ENCODE results near the gene GALNT9. TPM values are rescaled to one million over a fixed set of nuclear protein-coding genes. Genes with fewer than 3 reads are reported as not detected.

Gene GALNT9
- total and polyA plus RNA-seq, 2 donors (not counting 1 experiment from before 2014, with no cell fraction given) = 0.71 to 2.4 TPM

DNA sequence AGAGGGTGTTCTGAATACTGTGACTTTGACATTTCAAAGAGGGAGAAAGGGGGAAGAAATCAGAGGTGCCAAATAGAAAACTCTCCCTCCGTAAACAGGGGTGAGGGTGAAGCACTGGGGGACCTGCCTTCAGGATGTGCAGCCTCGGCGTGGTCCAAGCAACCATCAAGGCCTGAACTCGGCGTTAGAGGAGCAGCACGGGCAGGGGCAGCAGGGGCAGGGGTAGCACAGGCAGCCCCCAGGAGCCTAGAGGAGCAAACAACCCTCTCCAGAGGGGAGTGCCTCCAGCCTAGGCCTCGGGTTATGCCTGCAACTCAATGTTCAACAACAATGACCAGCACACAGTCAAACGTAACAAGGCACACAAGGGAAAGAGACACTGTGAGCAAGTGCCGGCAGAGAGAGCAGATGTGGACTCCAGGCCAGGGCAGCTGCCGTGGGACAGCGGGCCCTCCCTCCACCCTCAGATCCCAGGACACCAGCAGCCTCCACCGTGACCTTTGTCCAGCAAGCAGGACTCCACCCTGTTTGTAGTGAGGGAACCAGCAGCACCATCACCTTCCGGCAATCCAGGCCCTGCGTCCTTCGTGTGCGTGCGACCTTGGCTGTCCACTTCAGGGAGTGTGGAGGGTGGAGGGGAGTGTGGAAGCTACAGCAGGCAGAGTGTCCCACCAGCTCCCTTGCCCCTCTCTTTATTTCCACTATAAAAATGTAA, 18.0 kb downstream of the GALNT9 start:
- intact Hi-C loops (cut with micrococcal nuclease) = no loop called here
- Mint-ChIP-seq H3K4me3 (no peak overlapping the region), H3K27ac (no peak overlapping the region), H3K4me1 (no peaks in the 10 kb centered on the region), H3K9me3 (ENCODE audit: insufficient read depth) (peaks cover 12% of the 10 kb centered on the region), H3K27me3 (peaks cover under 1% of the 10 kb centered on the region)
- Histone ChIP-seq H2AFZ (ENCODE audit: insufficient read depth, low read depth, low read length, poor library complexity, severe bottlenecking) (no peak overlapping the region), H3K79me2 (ENCODE audit: control insufficient read depth, insufficient read depth, low read length) (no peaks in the 10 kb centered on the region), H3K4me3 (ENCODE audit: control extremely low read depth in 1 of 5, extremely low read depth in 1 of 5, insufficient read depth in 1 of 5, low read depth in 2 of 5, low read length in 4 of 5) (no peak overlapping the region), H3K4me2 (replicated peaks; ENCODE audit: low read depth, low read length, poor library complexity, severe bottlenecking) (no peak overlapping the region), H3K36me3 (replicated peaks in 1 of 2; ENCODE audit: control extremely low read depth in 1 of 2, control insufficient read depth in 1 of 2, extremely low read depth in 1 of 2, insufficient read depth in 2 of 2, low read length in 1 of 2) (no peaks in the 10 kb centered on the region), H3K27me3 (replicated peaks in 1 of 4; ENCODE audit: control extremely low read depth in 1 of 4, control insufficient read depth in 3 of 4, insufficient read depth in 4 of 4, low read length in 3 of 4) (no peaks in the 10 kb centered on the region), H4K20me1 (ENCODE audit: control insufficient read depth, insufficient read depth, low read length, poor library complexity, severe bottlenecking) (no peaks in the 10 kb centered on the region), H3K27ac (ENCODE audit: low read length in 2 of 2) (no peak overlapping the region), H3K9me3 (ENCODE audit: control extremely low read depth in 1 of 3, control insufficient read depth in 2 of 3, insufficient read depth in 1 of 3, low read length in 2 of 3) (peaks cover 0 to 53% (median 10%) of the 10 kb centered on the region in 3 donors), H3K4me1 (ENCODE audit: control insufficient read depth in 2 of 2, insufficient read depth in 2 of 2, low read length in 2 of 2) (no peaks in the 10 kb centered on the region), H3K9ac (ENCODE audit: low read length) (no peak overlapping the region)
- DNase-seq (no peak), ATAC-seq (ENCODE audit: low read depth) (no peak)
- POLR2A ChIA-PET = no interaction called here
- TF ChIP-seq EZH2 (IDR thresholded peaks at IDR 0.05; ENCODE audit: borderline replicate concordance, insufficient read depth, low read depth, low read length, poor library complexity, severe bottlenecking) = no peak
- TF ChIP-seq, protein P1, sequence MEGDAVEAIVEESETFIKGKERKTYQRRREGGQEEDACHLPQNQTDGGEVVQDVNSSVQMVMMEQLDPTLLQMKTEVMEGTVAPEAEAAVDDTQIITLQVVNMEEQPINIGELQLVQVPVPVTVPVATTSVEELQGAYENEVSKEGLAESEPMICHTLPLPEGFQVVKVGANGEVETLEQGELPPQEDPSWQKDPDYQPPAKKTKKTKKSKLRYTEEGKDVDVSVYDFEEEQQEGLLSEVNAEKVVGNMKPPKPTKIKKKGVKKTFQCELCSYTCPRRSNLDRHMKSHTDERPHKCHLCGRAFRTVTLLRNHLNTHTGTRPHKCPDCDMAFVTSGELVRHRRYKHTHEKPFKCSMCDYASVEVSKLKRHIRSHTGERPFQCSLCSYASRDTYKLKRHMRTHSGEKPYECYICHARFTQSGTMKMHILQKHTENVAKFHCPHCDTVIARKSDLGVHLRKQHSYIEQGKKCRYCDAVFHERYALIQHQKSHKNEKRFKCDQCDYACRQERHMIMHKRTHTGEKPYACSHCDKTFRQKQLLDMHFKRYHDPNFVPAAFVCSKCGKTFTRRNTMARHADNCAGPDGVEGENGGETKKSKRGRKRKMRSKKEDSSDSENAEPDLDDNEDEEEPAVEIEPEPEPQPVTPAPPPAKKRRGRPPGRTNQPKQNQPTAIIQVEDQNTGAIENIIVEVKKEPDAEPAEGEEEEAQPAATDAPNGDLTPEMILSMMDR (IDR thresholded peaks at IDR 0.05) = no peak
- CTCF ChIA-PET = no interaction called here
- 88% methylated on average over 11 of the region's 17 CpGs for WGBS (ENCODE audit: insufficient coverage)

GRCh38 chr12:132310181-132311040, 19.0 kb downstream of the GALNT9 start:
- Histone ChIP-seq H3K27me3 (replicated peaks in 1 of 4; ENCODE audit: control extremely low read depth in 1 of 4, control insufficient read depth in 3 of 4, insufficient read depth in 4 of 4, low read length in 3 of 4) (no peaks in the 10 kb centered on the region), H2AFZ (ENCODE audit: insufficient read depth, low read depth, low read length, poor library complexity, severe bottlenecking) (no peak overlapping the region), H3K79me2 (ENCODE audit: control insufficient read depth, insufficient read depth, low read length) (no peaks in the 10 kb centered on the region), H3K27ac (ENCODE audit: low read length in 2 of 2) (no peak overlapping the region), H3K4me2 (replicated peaks; ENCODE audit: low read depth, low read length, poor library complexity, severe bottlenecking) (no peak overlapping the region), H3K4me3 (ENCODE audit: control extremely low read depth in 1 of 5, extremely low read depth in 1 of 5, insufficient read depth in 1 of 5, low read depth in 2 of 5, low read length in 4 of 5) (no peak overlapping the region), H4K20me1 (ENCODE audit: control insufficient read depth, insufficient read depth, low read length, poor library complexity, severe bottlenecking) (no peaks in the 10 kb centered on the region), H3K9ac (ENCODE audit: low read length) (no peak overlapping the region), H3K4me1 (ENCODE audit: control insufficient read depth in 2 of 2, insufficient read depth in 2 of 2, low read length in 2 of 2) (no peaks in the 10 kb centered on the region), H3K9me3 (ENCODE audit: control extremely low read depth in 1 of 3, control insufficient read depth in 2 of 3, insufficient read depth in 1 of 3, low read length in 2 of 3) (peaks cover 0 to 62% (median 10%) of the 10 kb centered on the region in 3 donors), H3K36me3 (replicated peaks in 1 of 2; ENCODE audit: control extremely low read depth in 1 of 2, control insufficient read depth in 1 of 2, extremely low read depth in 1 of 2, insufficient read depth in 2 of 2, low read length in 1 of 2) (no peaks in the 10 kb centered on the region)
- 75% methylated on average over 32 of the region's 33 CpGs for WGBS (ENCODE audit: insufficient coverage)
- H3K27ac Mint-ChIP-seq = no peak overlapping the region
- intact Hi-C loops (cut with micrococcal nuclease) = no loop called here
- POLR2A ChIA-PET = no interaction called here
- no peak for TF ChIP-seq EZH2 (IDR thresholded peaks at IDR 0.05; ENCODE audit: borderline replicate concordance, insufficient read depth, low read depth, low read length, poor library complexity, severe bottlenecking)
- TF ChIP-seq, protein P1 (IDR thresholded peaks at IDR 0.05) = no peak
- ATAC-seq (ENCODE audit: low read depth) (no peak), DNase-seq (no peak)
- H3K9me3 Mint-ChIP-seq (ENCODE audit: insufficient read depth) = peaks cover 12% of the 10 kb centered on the region
- CTCF ChIA-PET = no interaction called here
- no peaks in the 10 kb centered on the region for H3K27me3 Mint-ChIP-seq
- H3K4me1 Mint-ChIP-seq = no peaks in the 10 kb centered on the region
- no peak overlapping the region for H3K4me3 Mint-ChIP-seq

All from B cell (primary cell).